HG03571 (cell line): Measurements from ENCODE around the gene CD2AP.
"Not testable (repeated sequence)": the region's sequence is repeated elsewhere in the genome, so short reads cannot be mapped to it uniquely, and the experiment has no call there.

Source experiments
- ATAC-seq: cut with Tn5 transposase; IDR thresholded peaks from one replicate; pipeline ENCODE4 v1.9.1; 2021; ENCODE audit not compliant: unreplicated experiment

The CD2AP gene

GRCh38 chr6:47477497-47478232 is at the start of gene CD2AP:
TSS of gene CD2AP (plus strand) at chr6:47477789. CDS start at chr6:47478245, 456 bp downstream.
- peak; percentile 71 for ATAC-seq

GRCh38 chr6:47428288-47428687 is 49.3 kb upstream of the CD2AP start:
- ATAC-seq: no peak

- no peak for ATAC-seq
Measured at GRCh38 chr6:47428746-47429664, 48.6 kb upstream of the CD2AP start.

- no peak for ATAC-seq
Measured at GRCh38 chr6:47434372-47435253, 43.0 kb upstream of the CD2AP start.

GRCh38 chr6:47435254-47435612 is 42.4 kb upstream of the CD2AP start:
- ATAC-seq: no peak

- ATAC-seq: peak; percentile 45
Measured at GRCh38 chr6:47437592-47437991, 40.0 kb upstream of the CD2AP start.

GRCh38 chr6:47438481-47439347 is 38.9 kb upstream of the CD2AP start:
- peak; percentile 66 for ATAC-seq

GRCh38 chr6:47439348-47439668 is 38.3 kb upstream of the CD2AP start:
- ATAC-seq: peak; percentile 23

- peak; percentile 60 for ATAC-seq
Measured at GRCh38 chr6:47440719-47441118, 36.9 kb upstream of the CD2AP start.

GRCh38 chr6:47444964-47445363 is 32.6 kb upstream of the CD2AP start:
- not testable (repeated sequence) for ATAC-seq

GRCh38 chr6:47446669-47447330 is 30.8 kb upstream of the CD2AP start:
- no peak for ATAC-seq

- no peak for ATAC-seq
Measured at GRCh38 chr6:47447722-47448121, 29.9 kb upstream of the CD2AP start.

- no peak for ATAC-seq
Measured at GRCh38 chr6:47451162-47451561, 26.4 kb upstream of the CD2AP start.

- ATAC-seq: no peak
Measured at GRCh38 chr6:47452899-47453298, 24.7 kb upstream of the CD2AP start.

GRCh38 chr6:47453372-47453936 is 24.1 kb upstream of the CD2AP start:
- ATAC-seq: no peak

- no peak for ATAC-seq
Measured at GRCh38 chr6:47454713-47455396, 22.7 kb upstream of the CD2AP start.

GRCh38 chr6:47455533-47456209 is 21.9 kb upstream of the CD2AP start:
- ATAC-seq: peak; percentile 60

GRCh38 chr6:47456536-47456975 is 21.0 kb upstream of the CD2AP start:
- ATAC-seq: no peak
